SW 1271 (cell line): ENCODE results near the gene IFITM2.
"Not testable (repeated sequence)": the region's sequence is repeated elsewhere in the genome, so short reads cannot be mapped to it uniquely, and the experiment has no call there.

Source experiments
- DNase-seq, 2 experiments: peaks; one replicate each; lab custom pipeline; 2025; lab: John Stamatoyannopoulos, UW

IFITM2 gene

GRCh38 chr11:342328-342727 lies 34.7 kb downstream of the IFITM2 start:
- no peak for DNase-seq

- no peak for DNase-seq
Measured at GRCh38 chr11:344836-345578, 37.4 kb downstream of the IFITM2 start.

GRCh38 chr11:346529-346928 lies 38.9 kb downstream of the IFITM2 start:
- DNase-seq: no peak

- not testable (repeated sequence) for DNase-seq
Measured at GRCh38 chr11:349270-349954, 41.8 kb downstream of the IFITM2 start.

GRCh38 chr11:350033-350722 lies 42.6 kb downstream of the IFITM2 start:
- DNase-seq: not testable (repeated sequence)

GRCh38 chr11:350723-351255 lies 43.2 kb downstream of the IFITM2 start:
- DNase-seq: no peak

- DNase-seq: no peak
Measured at GRCh38 chr11:351411-351810, 43.8 kb downstream of the IFITM2 start.

GRCh38 chr11:352456-353031 lies 44.9 kb downstream of the IFITM2 start:
- DNase-seq: no peak

- DNase-seq: no peak
Measured at GRCh38 chr11:353179-353873, 45.7 kb downstream of the IFITM2 start.

GRCh38 chr11:355581-356458 lies 48.2 kb downstream of the IFITM2 start:
- peak; percentile 37 to 89 for DNase-seq

- DNase-seq: no peak
Measured at GRCh38 chr11:356610-357009, 49.0 kb downstream of the IFITM2 start.

GRCh38 chr11:357582-357981 lies 50.0 kb downstream of the IFITM2 start:
- no peak for DNase-seq

GRCh38 chr11:358129-358800 lies 50.6 kb downstream of the IFITM2 start:
- DNase-seq: no peak
